Retinal pigment epithelial cell (primary cell): Measurements from ENCODE around the gene GPR37L1.
"Not testable (repeated sequence)": the region's sequence is repeated elsewhere in the genome, so short reads cannot be mapped to it uniquely, and the experiment has no call there.

Source experiments
- DNase-seq: peaks from one replicate; pipeline ENCODE4 v3.0.0-alpha.2; 2010; ENCODE audit warnings: low read depth
- H3K4me3 ChIP-seq: 2 replicates; pipeline ENCODE4 v1.5.1; 2011; ENCODE audit warnings: mild to moderate bottlenecking, low read length, control low read depth, moderate library complexity
- CTCF ChIP-seq: conservative IDR thresholded peaks from 2 replicates; pipeline ENCODE4 v1.5.1; 2011; ENCODE audit warnings: low read depth, low read length, control low read depth, inconsistent platforms

GPR37L1 gene

GRCh38 chr1:202110977-202111376, 11.7 kb upstream of the GPR37L1 start:
- H3K4me3 ChIP-seq = no peak overlapping the region
- TF ChIP-seq CTCF = no peak
- DNase-seq = no peak

GRCh38 chr1:202111589-202111988, 11.1 kb upstream of the GPR37L1 start:
- not testable (repeated sequence) for DNase-seq

GRCh38 chr1:202112859-202113689, 9.6 kb upstream of the GPR37L1 start:
- H3K4me3 ChIP-seq = no peak overlapping the region
- no peak for DNase-seq
- TF ChIP-seq CTCF = no peak

More at GRCh38 chr1:202111589-202111988, 11.1 kb upstream of the GPR37L1 start:
- not testable (repeated sequence) for H3K4me3 ChIP-seq

- no peak for DNase-seq
- no peak for TF ChIP-seq CTCF
- H3K4me3 ChIP-seq = no peak overlapping the region
Measured at GRCh38 chr1:202113690-202114300, 8.9 kb upstream of the GPR37L1 start.

GRCh38 chr1:202116287-202116686, 6.4 kb upstream of the GPR37L1 start:
- DNase-seq = no peak
- no peak overlapping the region for H3K4me3 ChIP-seq
- TF ChIP-seq CTCF = no peak

- no peak for DNase-seq
- no peak overlapping the region for H3K4me3 ChIP-seq
- no peak for TF ChIP-seq CTCF
Measured at GRCh38 chr1:202117898-202118371, 4.8 kb upstream of the GPR37L1 start.

- no peak for TF ChIP-seq CTCF
- DNase-seq = no peak
- H3K4me3 ChIP-seq = no peak overlapping the region
Measured at GRCh38 chr1:202121006-202121405, 1.7 kb upstream of the GPR37L1 start.
